Neuronal stem cell (in vitro differentiated cells): ENCODE data around the gene SLC35F4.

Source experiments
- DNase-seq: peaks from one replicate; pipeline ENCODE4 v3.0.0-alpha.2; 2013; ENCODE audit warnings: low spot score
- H2AFZ ChIP-seq: one replicate; pipeline ENCODE4 v1.6.1; 2013; ENCODE audit warnings: mild to moderate bottlenecking, low read length, inconsistent platforms
- H2AK5ac ChIP-seq: 2 replicates; pipeline ENCODE4 v1.6.1; 2013; ENCODE audit warnings: low read depth, mild to moderate bottlenecking, inconsistent platforms, low read length, moderate library complexity, mixed read lengths
- H2BK120ac ChIP-seq: 2 replicates; pipeline ENCODE4 v1.6.1; 2013; ENCODE audit warnings: low read depth, mild to moderate bottlenecking, inconsistent platforms, low read length, moderate library complexity, mixed read lengths
- H2BK12ac ChIP-seq: one replicate; pipeline ENCODE4 v1.6.1; 2013; ENCODE audit warnings: low read length, inconsistent platforms
- H2BK15ac ChIP-seq: 2 replicates; pipeline ENCODE4 v1.6.1; 2013; ENCODE audit warnings: mild to moderate bottlenecking, low read length, inconsistent platforms, mixed read lengths
- H2BK5ac ChIP-seq: one replicate; pipeline ENCODE4 v1.6.1; 2013; ENCODE audit warnings: inconsistent platforms, mild to moderate bottlenecking, low read length, moderate library complexity
- H3K14ac ChIP-seq: one replicate; pipeline ENCODE4 v1.6.1; 2013; ENCODE audit warnings: low read length, inconsistent platforms
- H3K18ac ChIP-seq: 2 replicates; pipeline ENCODE4 v1.6.1; 2013; ENCODE audit warnings: low read length, inconsistent platforms
- H3K23ac ChIP-seq: 2 replicates; pipeline ENCODE4 v1.6.1; 2013; ENCODE audit warnings: low read depth, mild to moderate bottlenecking, mixed read lengths, low read length, inconsistent platforms; ENCODE audit not compliant: poor library complexity
- H3K27ac ChIP-seq: replicated peaks from 3 replicates; pipeline ENCODE4 v1.5.1; 2013; ENCODE audit warnings: low read length, inconsistent platforms
- H3K27me3 ChIP-seq, 3 experiments: 2 replicates each; pipeline ENCODE4 v1.6.1; 2013; ENCODE audit warnings: low read length in 3 of 3, mild to moderate bottlenecking in 2 of 3, inconsistent platforms in 1 of 3, low read depth in 1 of 3, mixed read lengths in 1 of 3, moderate library complexity in 1 of 3; ENCODE audit not compliant: control insufficient read depth in 3 of 3, insufficient read depth in 3 of 3
- H3K36me3 ChIP-seq, 2 donors: replicated peaks in 1 of 2; 2 replicates each; pipeline ENCODE4 v1.6.1; 2013; ENCODE audit warnings: low read length in 2 of 2; ENCODE audit not compliant: control insufficient read depth in 2 of 2, insufficient read depth in 2 of 2
- H3K4ac ChIP-seq: 2 replicates; pipeline ENCODE4 v1.6.1; 2013; ENCODE audit warnings: inconsistent platforms, mild to moderate bottlenecking, low read length, moderate library complexity
- H3K4me1 ChIP-seq, 2 donors: 1 replicate in 1 of 2; 2 replicates in 1 of 2; pipeline ENCODE4 v1.6.1; 2013; ENCODE audit warnings: low read length in 2 of 2, low read depth in 1 of 2; ENCODE audit not compliant: control insufficient read depth in 2 of 2, insufficient read depth in 1 of 2
- H3K4me2 ChIP-seq: one replicate; pipeline ENCODE4 v1.6.1; 2013; ENCODE audit warnings: mild to moderate bottlenecking, low read length, inconsistent platforms; ENCODE audit not compliant: insufficient read depth, poor library complexity, severe bottlenecking
- H3K4me3 ChIP-seq, 2 donors: 2 replicates each; pipeline ENCODE4 v1.5.1; 2013; ENCODE audit warnings: low read length in 2 of 2, mild to moderate bottlenecking in 2 of 2, inconsistent platforms in 1 of 2, moderate library complexity in 1 of 2
- H3K79me1 ChIP-seq: one replicate; pipeline ENCODE4 v1.6.1; 2013; ENCODE audit warnings: low read depth, mild to moderate bottlenecking, inconsistent platforms, low read length, moderate library complexity
- H3K9ac ChIP-seq: one replicate; pipeline ENCODE4 v1.6.1; 2013; ENCODE audit warnings: mild to moderate bottlenecking, low read depth, low read length, inconsistent platforms; ENCODE audit not compliant: poor library complexity
- H3K9me3 ChIP-seq, 2 donors: replicated peaks in 1 of 2; 2 replicates each; pipeline versions ENCODE3 to v1.6.1; 2013; ENCODE audit warnings: low read length in 2 of 2, mild to moderate bottlenecking in 2 of 2, inconsistent platforms in 1 of 2, low read depth in 1 of 2, mixed read lengths in 1 of 2, moderate library complexity in 1 of 2; ENCODE audit not compliant: control insufficient read depth in 2 of 2, insufficient read depth in 1 of 2
- H4K8ac ChIP-seq: one replicate; pipeline ENCODE4 v1.6.1; 2013; ENCODE audit warnings: low read depth, mild to moderate bottlenecking, inconsistent platforms, low read length, moderate library complexity
- H4K91ac ChIP-seq: one replicate; pipeline ENCODE4 v1.6.1; 2013; ENCODE audit warnings: low read length, low read depth, mild to moderate bottlenecking, inconsistent platforms; ENCODE audit not compliant: poor library complexity
- WGBS, 2 donors: extraction: QIAGEN DNeasy Blood & Tissue Kit; methylation state at CpG; one replicate each; pipeline ENCODE4 v1.1.7; 2013; ENCODE audit warnings: missing lambda C conversion rate in 2 of 2, mixed read lengths in 1 of 2; ENCODE audit not compliant: insufficient read length in 2 of 2, insufficient replicate concordance in 1 of 2; ENCODE audit errors: extremely low coverage in 2 of 2; 5-methylcytosine and 5-hydroxymethylcytosine counted together

Gene SLC35F4

GRCh38 chr14:57652769-57653168, 213.1 kb downstream of the SLC35F4 start:
- H3K36me3 ChIP-seq = no peaks in the 10 kb centered on the region

GRCh38 chr14:57641776-57642175, 224.1 kb downstream of the SLC35F4 start:
- Histone ChIP-seq H3K4ac (no peak overlapping the region), H3K4me2 (no peak overlapping the region), H3K9ac (no peak overlapping the region), H2BK5ac (no peak overlapping the region), H2AFZ (no peak overlapping the region), H3K79me1 (no peaks in the 10 kb centered on the region), H2BK15ac (no peak overlapping the region), H3K4me1 (no peaks in the 10 kb centered on the region), H3K27me3 (no peaks in the 10 kb centered on the region), H2BK12ac (no peak overlapping the region), H3K27ac (no peak overlapping the region), H3K36me3 (no peaks in the 10 kb centered on the region), H3K18ac (no peak overlapping the region), H2BK120ac (no peak overlapping the region), H3K4me3 (no peak overlapping the region), H4K91ac (no peak overlapping the region), H3K14ac (no peak overlapping the region), H3K23ac (no peak overlapping the region), H3K9me3 (no peaks in the 10 kb centered on the region), H2AK5ac (no peak overlapping the region), H4K8ac (no peak overlapping the region)
- no peak for DNase-seq
- no CpG with 5 or more reads among the region's 1 CpG for WGBS, 2 donors

More at GRCh38 chr14:57652769-57653168, 213.1 kb downstream of the SLC35F4 start:
- Histone ChIP-seq H2BK15ac (no peak overlapping the region), H3K9me3 (no peaks in the 10 kb centered on the region), H2BK12ac (no peak overlapping the region), H3K4me3 (no peak overlapping the region), H3K14ac (no peak overlapping the region), H3K4me2 (no peak overlapping the region), H3K9ac (no peak overlapping the region), H3K27ac (no peak overlapping the region), H3K79me1 (no peaks in the 10 kb centered on the region), H2BK5ac (no peak overlapping the region), H3K23ac (no peak overlapping the region), H2AFZ (no peak overlapping the region), H2BK120ac (no peak overlapping the region), H3K4ac (no peak overlapping the region), H4K8ac (no peak overlapping the region), H3K18ac (no peak overlapping the region), H3K4me1 (peaks cover 0 to 2% of the 10 kb centered on the region in 2 donors), H4K91ac (no peak overlapping the region), H2AK5ac (no peak overlapping the region), H3K27me3 (no peaks in the 10 kb centered on the region)
- DNase-seq = no peak

- H3K4me3 ChIP-seq = no peak overlapping the region
- no peaks in the 10 kb centered on the region for H3K79me1 ChIP-seq
- no peak overlapping the region for H2AK5ac ChIP-seq
- H3K9me3 ChIP-seq = no peaks in the 10 kb centered on the region
- H2BK15ac ChIP-seq = no peak overlapping the region
- no peak for DNase-seq
- H2BK12ac ChIP-seq = no peak overlapping the region
- H2BK5ac ChIP-seq = no peak overlapping the region
- no peak overlapping the region for H3K18ac ChIP-seq
- H3K4me1 ChIP-seq = no peaks in the 10 kb centered on the region
- H3K23ac ChIP-seq = no peak overlapping the region
- no peaks in the 10 kb centered on the region for H3K27me3 ChIP-seq
- no peak overlapping the region for H4K91ac ChIP-seq
- H3K27ac ChIP-seq = no peak overlapping the region
- no peak overlapping the region for H2BK120ac ChIP-seq
- no peak overlapping the region for H2AFZ ChIP-seq
- no peak overlapping the region for H3K4me2 ChIP-seq
- H3K36me3 ChIP-seq = no peaks in the 10 kb centered on the region
- H3K4ac ChIP-seq = no peak overlapping the region
- H4K8ac ChIP-seq = no peak overlapping the region
- H3K14ac ChIP-seq = no peak overlapping the region
- no peak overlapping the region for H3K9ac ChIP-seq
Measured at GRCh38 chr14:57640036-57640435, 225.9 kb downstream of the SLC35F4 start.

- no peak for DNase-seq
- no peaks in the 10 kb centered on the region for H3K36me3 ChIP-seq
- no peak overlapping the region for H4K91ac ChIP-seq
- no peak overlapping the region for H2AFZ ChIP-seq
- no peak overlapping the region for H3K9ac ChIP-seq
- no peaks in the 10 kb centered on the region for H3K9me3 ChIP-seq
- no peak overlapping the region for H2BK15ac ChIP-seq
- H3K18ac ChIP-seq = no peak overlapping the region
- H3K79me1 ChIP-seq = no peaks in the 10 kb centered on the region
- H2BK5ac ChIP-seq = no peak overlapping the region
- H3K4me3 ChIP-seq = no peak overlapping the region
- no peak overlapping the region for H3K23ac ChIP-seq
- no peak overlapping the region for H3K27ac ChIP-seq
- H3K27me3 ChIP-seq = no peaks in the 10 kb centered on the region
- no peak overlapping the region for H3K4ac ChIP-seq
- H3K14ac ChIP-seq = no peak overlapping the region
- WGBS, 2 donors = no CpG with 5 or more reads among the region's 4 CpGs
- H2BK120ac ChIP-seq = no peak overlapping the region
- H2AK5ac ChIP-seq = no peak overlapping the region
- no peak overlapping the region for H3K4me2 ChIP-seq
- no peak overlapping the region for H4K8ac ChIP-seq
- no peaks in the 10 kb centered on the region for H3K4me1 ChIP-seq
- no peak overlapping the region for H2BK12ac ChIP-seq
Measured at GRCh38 chr14:57637901-57638300, 228.0 kb downstream of the SLC35F4 start.
